GM21619 (cell line): ENCODE results near the gene GDPD3.
"Not testable (repeated sequence)": the region's sequence is repeated elsewhere in the genome, so short reads cannot be mapped to it uniquely, and the experiment has no call there.

Experiments used
- ATAC-seq: cut with Tn5 transposase; IDR thresholded peaks from one replicate; pipeline ENCODE4 v1.9.1; 2021; ENCODE audit not compliant: unreplicated experiment

Gene GDPD3

GRCh38 chr16:30113031-30113710 lies at the start of gene GDPD3:
Gene GDPD3, minus strand, starts transcription at chr16:30113537. Its CDS starts 59 bp downstream, at chr16:30113478.
- no peak for ATAC-seq

GRCh38 chr16:30157214-30157613 lies 43.9 kb upstream of the GDPD3 start:
- ATAC-seq = no peak

- ATAC-seq = no peak
These were observed 41.9 kb upstream of the GDPD3 start for GRCh38 chr16:30155188-30155587.

GRCh38 chr16:30152517-30152916 lies 39.2 kb upstream of the GDPD3 start:
- no peak for ATAC-seq

GRCh38 chr16:30151091-30151490 lies 37.8 kb upstream of the GDPD3 start:
- no peak for ATAC-seq

- no peak for ATAC-seq
These were observed 36.1 kb upstream of the GDPD3 start for GRCh38 chr16:30149250-30149930.

GRCh38 chr16:30147843-30148510 lies 34.6 kb upstream of the GDPD3 start:
- ATAC-seq = no peak

- ATAC-seq = no peak
These were observed 32.3 kb upstream of the GDPD3 start for GRCh38 chr16:30145657-30146056.

- no peak for ATAC-seq
These were observed 31.6 kb upstream of the GDPD3 start for GRCh38 chr16:30144917-30145316.

GRCh38 chr16:30144017-30144416 lies 30.7 kb upstream of the GDPD3 start:
- no peak for ATAC-seq

GRCh38 chr16:30143347-30143702 lies 30.0 kb upstream of the GDPD3 start:
- no peak for ATAC-seq

- no peak for ATAC-seq
These were observed 29.5 kb upstream of the GDPD3 start for GRCh38 chr16:30142672-30143346.

- no peak for ATAC-seq
These were observed 28.4 kb upstream of the GDPD3 start for GRCh38 chr16:30141750-30142149.

GRCh38 chr16:30139583-30140481 lies 26.5 kb upstream of the GDPD3 start:
- ATAC-seq = no peak

- no peak for ATAC-seq
These were observed 24.6 kb upstream of the GDPD3 start for GRCh38 chr16:30137897-30138296.

GRCh38 chr16:30136971-30137605 lies 23.8 kb upstream of the GDPD3 start:
- no peak for ATAC-seq

- no peak for ATAC-seq
These were observed 19.3 kb upstream of the GDPD3 start for GRCh38 chr16:30132591-30132990.

GRCh38 chr16:30131869-30132475 lies 18.6 kb upstream of the GDPD3 start:
- ATAC-seq = no peak

- no peak for ATAC-seq
These were observed 14.7 kb upstream of the GDPD3 start for GRCh38 chr16:30127993-30128392.

GRCh38 chr16:30125690-30126089 lies 12.4 kb upstream of the GDPD3 start:
- not testable (repeated sequence) for ATAC-seq
